CD14-positive monocyte (primary cell): ENCODE results near the gene ZNF70. TPM values are rescaled to one million over a fixed set of nuclear protein-coding genes. Genes with fewer than 3 reads are reported as not detected.
A peak's percentile ranks its signal among the peaks of the same experiment; 100 is the strongest.

Experiments used
- DNase-seq, 3 donors: peaks; one replicate each; pipeline ENCODE4 v3.0.0-alpha.2; 2011 to 2022
- H2AFZ ChIP-seq: 2 replicates; pipeline ENCODE4 v1.6.0; 2012; ENCODE audit warnings: mild to moderate bottlenecking, low read depth, low read length, inconsistent platforms; ENCODE audit not compliant: insufficient read depth, poor library complexity, severe bottlenecking
- H3K27ac ChIP-seq, 2 donors: 1 replicate in 1 of 2; 2 replicates in 1 of 2; pipeline ENCODE4 v1.5.1; 2012 to 2013; ENCODE audit warnings: low read length in 2 of 2, control low read depth in 1 of 2, inconsistent platforms in 1 of 2, low read depth in 1 of 2, mild to moderate bottlenecking in 1 of 2
- H3K27me3 ChIP-seq, 2 donors: one replicate each; pipeline versions ENCODE4 v1.6.0 to v1.6.1; 2011 to 2013; ENCODE audit warnings: low read length in 2 of 2; ENCODE audit not compliant: control insufficient read depth in 2 of 2, insufficient read depth in 2 of 2
- H3K36me3 ChIP-seq, 2 donors: replicated peaks in 1 of 2; 1 replicate in 1 of 2; 2 replicates in 1 of 2; pipeline versions ENCODE4 v1.5.1 to v1.6.1; 2012 to 2013; ENCODE audit warnings: low read length in 2 of 2, control low read depth in 1 of 2, inconsistent platforms in 1 of 2, mild to moderate bottlenecking in 1 of 2; ENCODE audit not compliant: insufficient read depth in 2 of 2, control insufficient read depth in 1 of 2
- H3K4me1 ChIP-seq, 2 donors: 1 replicate in 1 of 2; 2 replicates in 1 of 2; pipeline versions ENCODE4 v1.5.1 to v1.6.1; 2012 to 2013; ENCODE audit warnings: low read length in 2 of 2, control low read depth in 1 of 2, inconsistent platforms in 1 of 2, mild to moderate bottlenecking in 1 of 2, moderate library complexity in 1 of 2; ENCODE audit not compliant: insufficient read depth in 2 of 2, control insufficient read depth in 1 of 2
- H3K4me2 ChIP-seq: replicated peaks from 2 replicates; pipeline ENCODE3; 2012; ENCODE audit warnings: low read length, moderate library complexity, mild to moderate bottlenecking; ENCODE audit not compliant: poor library complexity, severe bottlenecking; ENCODE audit errors: extremely low read depth
- H3K4me3 ChIP-seq, 3 experiments: fragments of 200-600 bp in 1 of 3; sonication (generic) in 1 of 3; replicated peaks in 1 of 3; 1 replicate in 2 of 3; 2 replicates in 1 of 3; pipeline ENCODE4 v1.5.1; 2011 to 2013; ENCODE audit warnings: low read length in 3 of 3, mild to moderate bottlenecking in 3 of 3, control low read depth in 2 of 3, low read depth in 2 of 3, inconsistent platforms in 1 of 3, moderate library complexity in 1 of 3
- H3K79me2 ChIP-seq: 2 replicates; pipeline ENCODE4 v1.6.0; 2012; ENCODE audit warnings: mild to moderate bottlenecking, control low read depth, inconsistent platforms, low read length, moderate library complexity; ENCODE audit not compliant: insufficient read depth
- H3K9ac ChIP-seq: 2 replicates; pipeline ENCODE4 v1.6.0; 2017; ENCODE audit warnings: low read length, mild to moderate bottlenecking; ENCODE audit not compliant: insufficient read depth, poor library complexity, severe bottlenecking
- H3K9me3 ChIP-seq, 2 donors: replicated peaks in 1 of 2; 1 replicate in 1 of 2; 2 replicates in 1 of 2; pipeline versions ENCODE4 v1.5.1 to v1.6.1; 2012 to 2013; ENCODE audit warnings: low read length in 2 of 2, control low read depth in 1 of 2; ENCODE audit not compliant: control insufficient read depth in 1 of 2, insufficient read depth in 1 of 2
- H4K20me1 ChIP-seq: 2 replicates; pipeline ENCODE4 v1.6.0; 2012; ENCODE audit warnings: mild to moderate bottlenecking, low read length, control low read depth, moderate library complexity; ENCODE audit not compliant: insufficient read depth
- H3K27ac Mint-ChIP-seq, 7 donors: one replicate each; pipeline ENCODE4 v1.8.0; 2020; ENCODE audit warnings: mild to moderate bottlenecking in 7 of 7, mixed read lengths in 7 of 7, moderate library complexity in 6 of 7, inconsistent platforms in 2 of 7
- H3K27me3 Mint-ChIP-seq, 3 donors: one replicate each; pipeline ENCODE4 v1.8.0; 2021 to 2022; ENCODE audit warnings: low read depth in 3 of 3, mild to moderate bottlenecking in 3 of 3, mixed read lengths in 3 of 3, moderate library complexity in 3 of 3, inconsistent platforms in 1 of 3
- H3K36me3 Mint-ChIP-seq, 2 donors: one replicate each; pipeline ENCODE4 v1.8.0; 2020; ENCODE audit warnings: mixed read lengths in 2 of 2, inconsistent platforms in 1 of 2, mild to moderate bottlenecking in 1 of 2
- H3K4me1 Mint-ChIP-seq: one replicate; pipeline ENCODE4 v1.8.0; 2020; ENCODE audit warnings: mild to moderate bottlenecking, mixed read lengths
- H3K4me3 Mint-ChIP-seq, 2 donors: one replicate each; pipeline ENCODE4 v1.8.0; 2020; ENCODE audit warnings: mild to moderate bottlenecking in 2 of 2, mixed read lengths in 2 of 2, moderate library complexity in 1 of 2
- H3K9me3 Mint-ChIP-seq, 7 donors: one replicate each; pipeline ENCODE4 v1.8.0; 2020 to 2022; ENCODE audit warnings: mixed read lengths in 7 of 7, mild to moderate bottlenecking in 6 of 7, moderate library complexity in 6 of 7, inconsistent platforms in 2 of 7
- WGBS: methylation state at CpG from one replicate; pipeline ENCODE4 v1.1.5; 2013; ENCODE audit warnings: missing lambda C conversion rate; ENCODE audit not compliant: insufficient coverage; 5-methylcytosine and 5-hydroxymethylcytosine counted together
- intact Hi-C, 2 donors: fragments of 100-400 bp; cut with micrococcal nuclease; formaldehyde crosslinking; loops; one replicate each; pipeline versions ENCODE4 v1.15.0 to v1.15.1; 2023
- polyA plus RNA-seq, 3 donors: library from polyadenylated mRNA; depleted of rRNA in 1 of 3; unstranded in 2 of 3; stranded (reverse) in 1 of 3; fragments of 300-500 nt in 2 of 3; fragments of >200 nt in 1 of 3; fragmentation: Illumina TruSeq in 2 of 3; gene quantifications; 1 replicate in 2 of 3; 2 replicates in 1 of 3; pipeline ENCODE4 v1.2.3, GENCODE V29; 2012 to 2021
- TF ChIP-seq, protein P1 (sequence below): fragments of 200-600 bp; IDR thresholded peaks from one replicate; pipeline ENCODE4 v1.8.0; 2022; ENCODE audit warnings: antibody characterized with exemption, mild to moderate bottlenecking

The ZNF70 gene
- polyA plus RNA-seq, 3 donors: 0.04 to 0.85 (median 0.09) TPM

DNA sequence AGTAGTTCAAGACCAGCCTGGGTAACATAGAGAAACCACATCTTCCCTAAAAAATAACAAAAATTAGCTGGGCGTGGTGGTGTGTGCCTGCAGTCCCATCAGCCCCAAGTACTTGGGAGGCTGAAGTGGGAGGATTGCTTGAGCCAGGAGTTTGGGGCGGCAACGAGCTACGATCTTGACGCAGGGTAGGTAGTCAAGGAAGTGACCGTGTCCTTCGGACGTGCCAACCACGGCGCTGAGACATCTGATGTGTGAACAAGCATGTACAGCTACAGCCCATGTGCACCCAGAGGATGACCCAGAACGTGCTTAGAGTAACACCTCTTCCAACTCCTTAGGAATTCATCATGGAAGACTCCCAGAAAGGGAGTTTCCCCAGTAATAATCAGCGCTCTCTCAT, 38.7 kb downstream of the ZNF70 start:
- Mint-ChIP-seq H3K36me3 (peaks cover 63 to 72% of the 10 kb centered on the region in 2 donors), H3K27me3 (peaks cover 0 to 3% (median 2%) of the 10 kb centered on the region in 3 donors), H3K27ac (peak overlapping the region in 2 of 7 donors; percentile 26 to 47), H3K9me3 (no peaks in the 10 kb centered on the region), H3K4me3 (no peak overlapping the region), H3K4me1 (peaks cover 16% of the 10 kb centered on the region)
- H3K4me3 ChIP-seq: no peak overlapping the region
- intact Hi-C loops: no loop called here
- H3K9me3 ChIP-seq: no peaks in the 10 kb centered on the region
- H3K27me3 ChIP-seq: no peaks in the 10 kb centered on the region
- H3K9ac ChIP-seq: no peak overlapping the region
- H3K4me1 ChIP-seq: peaks cover 12 to 22% of the 10 kb centered on the region in 2 donors
- peaks cover 5% of the 10 kb centered on the region for H4K20me1 ChIP-seq
- no peak overlapping the region for H2AFZ ChIP-seq
- H3K4me2 ChIP-seq: no peak overlapping the region
- peaks cover 66 to 71% of the 10 kb centered on the region in 2 donors for H3K36me3 ChIP-seq
- H3K27ac ChIP-seq: no peak overlapping the region
- peaks cover 22% of the 10 kb centered on the region for H3K79me2 ChIP-seq
- TF ChIP-seq, protein P1, sequence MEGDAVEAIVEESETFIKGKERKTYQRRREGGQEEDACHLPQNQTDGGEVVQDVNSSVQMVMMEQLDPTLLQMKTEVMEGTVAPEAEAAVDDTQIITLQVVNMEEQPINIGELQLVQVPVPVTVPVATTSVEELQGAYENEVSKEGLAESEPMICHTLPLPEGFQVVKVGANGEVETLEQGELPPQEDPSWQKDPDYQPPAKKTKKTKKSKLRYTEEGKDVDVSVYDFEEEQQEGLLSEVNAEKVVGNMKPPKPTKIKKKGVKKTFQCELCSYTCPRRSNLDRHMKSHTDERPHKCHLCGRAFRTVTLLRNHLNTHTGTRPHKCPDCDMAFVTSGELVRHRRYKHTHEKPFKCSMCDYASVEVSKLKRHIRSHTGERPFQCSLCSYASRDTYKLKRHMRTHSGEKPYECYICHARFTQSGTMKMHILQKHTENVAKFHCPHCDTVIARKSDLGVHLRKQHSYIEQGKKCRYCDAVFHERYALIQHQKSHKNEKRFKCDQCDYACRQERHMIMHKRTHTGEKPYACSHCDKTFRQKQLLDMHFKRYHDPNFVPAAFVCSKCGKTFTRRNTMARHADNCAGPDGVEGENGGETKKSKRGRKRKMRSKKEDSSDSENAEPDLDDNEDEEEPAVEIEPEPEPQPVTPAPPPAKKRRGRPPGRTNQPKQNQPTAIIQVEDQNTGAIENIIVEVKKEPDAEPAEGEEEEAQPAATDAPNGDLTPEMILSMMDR: peak; percentile 1
- 99% methylated on average over 7 of the region's 12 CpGs for WGBS
- no peak for DNase-seq

DNA sequence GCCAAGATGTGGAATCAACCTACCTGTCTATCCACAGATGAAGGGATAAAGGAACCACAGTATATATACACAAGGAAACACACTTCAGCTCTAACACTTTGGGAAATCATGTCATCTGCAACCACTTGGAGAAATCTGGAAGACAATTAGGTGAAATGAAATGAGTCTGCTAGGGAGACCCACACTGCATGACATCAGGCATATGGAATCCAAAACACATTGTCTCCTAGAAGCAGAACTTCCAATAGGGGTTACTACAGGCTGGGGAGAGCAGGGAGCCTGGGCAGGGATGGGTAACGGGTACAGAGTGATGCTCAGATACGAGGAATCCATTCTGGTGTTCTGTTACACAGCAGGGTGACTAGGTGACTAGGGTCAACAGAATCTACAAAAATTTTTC, 41.8 kb downstream of the ZNF70 start:
- no peaks in the 10 kb centered on the region for H3K27me3 ChIP-seq
- no peak overlapping the region for H3K4me3 ChIP-seq
- H4K20me1 ChIP-seq: peaks cover 21% of the 10 kb centered on the region
- no peak for DNase-seq
- no peak overlapping the region for H3K4me2 ChIP-seq
- H3K4me1 Mint-ChIP-seq: no peaks in the 10 kb centered on the region
- WGBS: no CpG with 5 or more reads among the region's 2 CpGs
- TF ChIP-seq, protein P1: no peak
- no peaks in the 10 kb centered on the region for H3K9me3 Mint-ChIP-seq
- no peak overlapping the region for H3K27ac Mint-ChIP-seq
- H3K4me3 Mint-ChIP-seq: no peak overlapping the region
- H3K4me1 ChIP-seq: no peaks in the 10 kb centered on the region
- H2AFZ ChIP-seq: no peak overlapping the region
- intact Hi-C loops: no loop called here
- H3K27me3 Mint-ChIP-seq: peaks cover 0 to 4% (median 0%) of the 10 kb centered on the region in 3 donors
- H3K36me3 Mint-ChIP-seq: peaks cover 90 to 98% of the 10 kb centered on the region in 2 donors
- H3K9ac ChIP-seq: no peak overlapping the region
- no peak overlapping the region for H3K27ac ChIP-seq
- no peaks in the 10 kb centered on the region for H3K9me3 ChIP-seq
- H3K79me2 ChIP-seq: peaks cover 17% of the 10 kb centered on the region
- peaks cover 92 to 97% of the 10 kb centered on the region in 2 donors for H3K36me3 ChIP-seq
